HG02759 (cell line): Measurements from ENCODE around the gene SLC37A1.
A peak's percentile ranks its signal among the peaks of the same experiment; 100 is the strongest.

Experiments
- ATAC-seq: cut with Tn5 transposase; IDR thresholded peaks from one replicate; pipeline ENCODE4 v1.9.1; 2021; ENCODE audit warnings: mild to moderate bottlenecking, moderate library complexity; ENCODE audit not compliant: unreplicated experiment

The SLC37A1 gene

DNA sequence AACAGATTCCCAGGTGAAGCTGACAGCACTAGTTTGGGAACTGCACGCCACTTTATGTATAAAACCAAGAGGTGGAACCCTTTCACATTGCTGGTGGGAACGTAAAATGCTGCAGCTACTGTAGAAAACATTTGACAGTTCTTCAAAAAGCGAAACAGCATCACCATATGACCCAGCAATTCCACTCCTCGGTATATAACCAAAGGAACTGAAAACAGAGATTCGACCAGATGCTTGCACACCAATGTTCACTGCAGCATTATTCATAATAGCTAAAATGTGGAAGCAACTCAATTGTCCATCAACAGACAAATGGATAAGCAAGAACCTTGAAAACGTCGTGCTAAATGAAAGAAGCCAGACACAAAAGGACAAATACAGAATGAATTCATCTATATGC is 35.1 kb upstream of the SLC37A1 start:
- ATAC-seq: no peak

DNA sequence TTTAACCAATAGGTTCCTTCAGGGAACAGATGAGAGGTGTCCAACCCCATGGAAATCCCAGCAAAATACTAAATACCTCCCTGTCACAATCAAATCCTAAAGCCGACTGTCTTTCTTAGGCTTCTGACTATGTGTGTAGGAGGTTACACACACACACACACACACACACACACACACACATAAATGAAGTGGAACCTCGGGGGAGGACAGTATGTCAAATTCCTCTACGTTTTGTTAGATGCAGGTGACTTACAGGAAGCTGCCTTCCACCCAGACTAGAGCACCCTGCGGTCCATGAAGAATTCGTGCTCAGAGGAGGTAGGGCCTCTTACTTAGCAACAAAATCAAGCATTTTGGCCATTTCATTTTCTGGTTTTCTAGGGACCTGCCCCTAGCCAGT is 34.1 kb upstream of the SLC37A1 start:
- no peak for ATAC-seq

DNA sequence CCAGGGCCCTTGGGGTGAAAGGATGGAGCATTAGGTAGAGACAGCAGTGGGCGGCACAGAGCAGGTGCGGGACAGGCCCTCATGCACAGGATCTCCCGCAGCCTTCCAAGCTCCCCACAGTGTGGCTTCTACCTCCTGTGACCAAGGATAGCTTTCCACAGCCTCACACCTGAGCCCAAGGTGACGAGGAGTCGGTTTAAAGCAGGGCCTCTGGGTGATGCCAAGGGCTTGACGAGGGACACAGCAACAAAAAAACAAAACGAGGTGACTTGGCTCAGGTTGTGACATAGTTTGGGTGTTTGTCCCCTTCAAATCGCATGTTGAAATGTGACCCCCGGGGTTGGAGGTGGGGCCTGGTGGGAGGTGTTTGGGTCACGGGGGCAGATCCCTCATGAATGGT is 32.9 kb upstream of the SLC37A1 start:
- ATAC-seq: no peak

DNA sequence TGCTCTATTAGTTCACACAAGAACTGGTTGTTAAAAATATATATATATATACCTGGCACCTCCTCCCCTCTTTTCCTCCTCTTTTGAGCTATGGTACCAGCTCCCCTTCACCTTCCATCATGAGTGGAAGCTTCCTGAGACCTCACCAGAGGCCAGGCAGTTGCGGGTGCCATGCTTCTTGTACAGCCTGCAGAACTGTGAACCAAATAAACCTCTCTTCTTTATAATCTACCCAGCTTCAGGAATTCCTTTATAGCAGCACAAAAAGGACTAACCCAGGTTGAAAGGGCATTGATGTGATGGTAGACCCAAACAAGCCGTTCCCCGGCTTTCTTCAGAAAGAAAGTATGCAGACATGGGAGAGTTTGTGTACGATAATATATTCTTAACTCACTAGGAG is 32.5 kb upstream of the SLC37A1 start:
- no peak for ATAC-seq

DNA sequence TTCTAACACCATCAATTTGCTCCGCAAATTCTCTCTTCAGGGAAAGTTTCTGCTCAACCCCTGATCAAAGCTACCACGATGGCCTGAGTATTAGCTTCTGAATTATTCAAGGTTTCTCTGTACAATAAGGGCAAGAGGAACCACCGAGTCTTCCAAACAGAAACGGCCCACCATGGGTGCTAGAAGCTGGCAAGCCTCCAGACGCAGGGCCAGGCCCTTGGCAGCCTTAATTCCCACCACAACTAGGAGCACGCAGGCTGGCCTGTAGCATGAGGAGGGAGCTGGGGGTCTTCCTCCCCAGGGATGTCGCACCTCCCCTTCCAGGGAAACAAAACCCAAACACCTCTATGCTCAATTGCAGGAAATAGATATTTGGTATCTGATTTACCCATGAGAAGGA is 28.7 kb upstream of the SLC37A1 start:
- no peak for ATAC-seq

DNA sequence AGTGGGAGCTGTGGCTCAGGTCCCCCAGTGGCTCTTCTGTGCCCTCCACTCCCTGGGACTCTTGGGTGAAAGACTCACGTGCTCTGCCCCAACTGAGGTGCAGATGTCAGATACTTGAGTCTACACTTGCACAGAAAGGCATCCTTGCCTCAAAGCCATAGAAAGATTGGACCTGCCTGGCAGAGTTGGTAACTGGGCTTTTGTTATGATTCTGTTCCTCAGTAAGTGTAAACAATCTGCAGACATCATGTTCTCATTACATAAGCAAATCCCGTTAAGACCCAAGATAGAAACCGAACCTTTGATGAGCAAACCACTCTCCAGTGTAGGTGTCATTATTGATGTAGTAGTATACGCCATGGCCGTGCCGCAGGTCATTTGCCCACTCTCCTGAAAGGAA is 27.6 kb upstream of the SLC37A1 start:
- no peak for ATAC-seq

DNA sequence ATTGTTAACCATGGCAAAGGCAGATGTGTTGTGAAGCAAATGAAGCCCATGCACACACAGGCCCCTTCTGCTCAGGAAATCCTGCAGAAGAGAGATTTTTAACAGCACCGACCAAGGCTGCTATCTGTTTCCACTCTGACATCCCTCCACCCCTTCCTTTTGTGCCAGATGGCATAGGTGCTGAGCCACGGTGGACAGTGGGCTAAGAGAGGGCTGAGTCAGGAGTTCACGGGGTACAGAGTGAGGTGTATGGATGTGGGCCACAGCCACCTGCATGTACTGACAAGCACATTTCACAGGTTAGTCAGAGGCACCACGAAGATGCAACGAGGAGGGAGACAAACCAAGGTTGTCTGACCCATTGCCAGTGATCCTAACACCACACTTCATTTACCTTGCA is 27.1 kb upstream of the SLC37A1 start:
- no peak for ATAC-seq

DNA sequence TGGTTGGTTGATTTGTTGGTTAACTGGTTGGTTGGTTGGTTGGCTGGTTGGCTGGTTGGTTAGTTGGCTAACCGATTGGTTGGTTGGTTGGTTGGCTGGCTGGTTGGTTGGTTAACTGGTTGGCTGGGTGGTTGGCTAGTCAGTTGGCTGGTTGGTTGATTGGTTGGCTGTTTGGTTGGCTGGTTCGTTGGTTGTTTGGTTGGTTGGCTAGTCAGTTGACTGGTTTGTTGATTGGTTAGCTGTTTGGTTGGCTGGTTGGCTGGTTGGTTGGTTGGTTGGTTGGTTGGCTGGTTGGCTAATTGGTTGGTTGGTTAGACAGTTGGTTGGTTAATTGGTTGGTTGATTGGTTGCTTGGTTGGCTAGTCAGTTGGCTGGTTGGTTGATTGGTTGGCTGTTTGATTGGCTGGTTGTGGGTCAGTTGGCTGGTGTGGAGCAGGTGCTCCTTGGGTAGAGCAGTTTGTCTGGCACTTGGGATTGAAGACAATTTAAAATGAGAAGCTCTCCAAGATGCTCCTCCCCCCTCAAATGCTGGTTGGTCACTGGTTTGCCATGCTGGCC is 24.6 kb upstream of the SLC37A1 start:
- no peak for ATAC-seq

DNA sequence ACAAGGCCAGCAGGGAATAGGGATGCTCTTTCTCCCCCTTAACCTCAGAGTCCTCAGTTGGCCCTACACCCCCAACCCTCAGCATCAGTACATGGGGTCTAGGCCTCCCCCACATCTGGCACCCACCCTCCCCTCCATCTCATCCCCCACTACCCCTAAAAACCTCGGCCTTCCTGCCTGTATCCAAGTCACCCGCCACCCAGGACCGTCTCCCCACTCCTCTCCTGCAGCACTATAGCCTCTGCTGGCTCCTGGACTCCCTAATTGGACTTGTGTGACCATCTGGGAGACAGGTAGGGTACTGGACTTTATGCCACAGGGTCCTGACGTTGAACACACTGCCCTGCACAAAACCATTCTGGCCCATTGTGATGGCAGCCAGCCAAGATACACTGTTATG is 23.7 kb upstream of the SLC37A1 start:
- ATAC-seq: no peak

DNA sequence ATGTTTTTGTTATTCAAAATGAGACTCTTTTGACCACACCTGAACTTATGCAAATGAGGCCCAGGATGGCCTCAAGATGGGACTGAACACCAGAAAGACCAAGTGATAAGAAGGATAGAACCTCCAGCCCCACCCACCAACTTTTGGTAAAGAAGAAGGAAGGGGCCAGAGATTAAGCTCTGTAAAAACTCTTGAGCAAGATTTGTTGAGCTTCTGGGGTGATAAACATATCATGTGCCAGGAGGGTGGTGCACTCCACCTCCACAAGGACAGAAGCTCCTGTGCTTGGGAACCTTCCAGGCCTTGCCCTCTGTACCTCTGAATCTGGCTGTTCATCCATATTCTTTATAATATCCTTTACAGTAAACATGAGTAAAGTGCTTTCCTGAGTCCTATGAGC is 22.9 kb upstream of the SLC37A1 start:
- no peak for ATAC-seq

DNA sequence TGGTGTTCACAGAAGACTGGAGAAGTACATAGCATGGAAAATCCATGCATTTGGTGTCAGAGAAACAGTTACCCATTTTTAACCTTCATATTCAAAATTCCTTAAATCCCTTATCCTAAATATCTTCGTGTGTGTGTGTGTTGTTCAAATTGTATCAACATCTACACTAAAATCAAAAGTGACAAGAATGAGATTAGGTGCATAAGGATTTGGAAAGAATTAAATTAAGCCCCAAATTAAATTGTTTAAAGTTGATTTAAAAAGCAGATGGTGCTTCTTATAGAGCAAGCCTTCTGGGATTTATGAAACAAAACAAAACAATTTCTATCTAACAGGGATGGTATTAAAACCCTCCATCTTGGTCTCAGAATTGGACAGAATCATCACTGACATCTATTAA is 22.3 kb upstream of the SLC37A1 start:
- no peak for ATAC-seq

DNA sequence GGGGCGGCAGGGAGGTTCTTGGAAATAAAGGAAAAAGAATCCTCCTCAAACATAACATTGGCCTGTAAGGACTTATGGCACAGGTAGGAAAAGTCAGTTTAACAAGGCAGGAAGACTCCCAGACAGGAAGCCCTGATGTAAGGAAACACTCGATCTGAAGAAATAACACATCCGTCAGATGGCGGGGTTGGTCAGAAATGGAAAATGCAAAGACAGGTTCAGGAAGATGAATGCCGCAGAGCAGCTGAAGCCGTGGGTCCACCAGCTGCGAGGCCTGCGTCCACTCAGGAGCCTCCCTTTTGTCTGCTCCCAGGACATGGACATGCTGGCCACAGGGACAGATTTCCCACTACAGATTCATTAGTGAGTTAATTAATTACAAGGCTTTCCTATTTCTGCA is 21.5 kb upstream of the SLC37A1 start:
- no peak for ATAC-seq

DNA sequence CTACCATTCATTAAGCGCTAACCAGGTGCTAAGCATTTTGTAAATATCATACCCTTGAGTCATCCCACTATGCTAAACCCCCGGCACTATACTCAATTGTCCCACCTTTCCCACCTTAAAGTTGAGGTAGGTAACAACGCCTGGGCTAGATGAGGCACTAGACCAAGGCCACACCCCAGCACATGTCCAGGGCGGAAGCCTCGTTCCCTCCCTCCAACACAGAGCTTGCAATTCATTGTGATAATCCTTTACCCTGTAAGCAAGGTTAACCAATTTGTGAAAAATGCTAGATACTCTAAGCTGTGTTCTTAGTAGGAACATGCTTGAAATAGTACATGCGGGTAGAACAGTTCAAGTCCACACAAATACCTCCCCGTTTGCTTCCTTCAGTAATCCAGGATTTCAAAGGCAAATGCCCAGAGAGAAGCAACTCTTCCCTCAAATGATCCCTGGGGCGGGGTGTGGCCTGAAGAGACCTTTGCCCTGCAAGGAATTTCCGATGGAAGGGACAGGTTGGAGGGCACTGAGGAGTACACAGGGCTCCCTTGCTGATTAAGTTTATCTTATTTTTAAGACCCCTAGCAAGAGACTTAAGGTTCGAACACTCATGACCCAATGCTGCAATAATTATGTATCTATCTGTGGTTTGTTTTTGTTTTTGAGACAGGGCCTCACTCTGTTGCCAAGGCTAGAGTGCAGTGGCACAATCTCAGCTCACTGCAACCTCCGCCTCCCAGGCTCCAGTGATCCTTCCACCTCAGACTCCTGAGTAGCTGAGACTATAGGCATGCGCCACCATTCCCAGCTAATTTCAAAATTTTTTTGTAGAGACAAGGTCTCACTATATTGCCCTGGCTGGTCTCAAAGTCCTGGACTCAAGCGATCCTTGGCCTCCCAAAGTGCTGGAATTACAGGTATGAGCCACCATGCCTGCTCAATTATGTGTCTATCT is 20.3 kb upstream of the SLC37A1 start:
- ATAC-seq: no peak

DNA sequence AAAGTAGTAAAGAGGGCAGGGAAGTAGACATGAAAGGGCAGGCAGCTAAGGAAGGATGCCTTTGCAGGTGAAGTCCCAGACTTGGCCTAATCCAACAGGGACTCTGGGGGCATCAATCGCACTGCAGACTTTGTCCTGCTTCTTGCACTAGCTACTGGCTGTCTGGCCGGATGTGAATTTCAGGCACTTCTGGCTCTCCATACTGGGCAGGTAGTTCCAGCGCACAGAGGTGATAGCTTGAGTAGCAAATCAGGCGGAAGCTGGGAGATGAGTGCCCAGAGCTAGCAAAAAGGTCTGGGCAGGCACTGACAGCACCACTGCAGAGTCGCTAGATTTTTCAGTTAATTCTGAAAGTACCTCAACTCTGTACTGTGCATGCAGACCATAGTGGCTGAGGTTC is 18.6 kb upstream of the SLC37A1 start:
- no peak for ATAC-seq

DNA sequence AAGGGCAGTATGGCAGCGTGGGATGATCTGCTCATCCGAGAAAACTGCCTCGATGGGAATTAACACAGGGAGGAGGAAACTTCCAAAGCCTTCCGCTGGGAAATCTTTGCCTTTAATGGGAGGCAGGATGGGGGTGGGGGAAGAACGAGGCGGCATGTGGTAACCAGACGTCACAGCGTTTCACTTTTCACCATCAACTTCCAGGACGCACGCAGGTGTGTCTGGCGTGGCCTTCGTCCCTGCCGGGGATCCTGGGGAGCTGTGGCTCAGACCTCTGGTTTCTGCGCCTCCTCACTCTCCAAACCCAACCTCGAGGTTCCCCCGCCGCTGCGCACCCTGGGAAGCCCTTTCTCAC is 17.9 kb upstream of the SLC37A1 start:
- ATAC-seq: peak; percentile 13

DNA sequence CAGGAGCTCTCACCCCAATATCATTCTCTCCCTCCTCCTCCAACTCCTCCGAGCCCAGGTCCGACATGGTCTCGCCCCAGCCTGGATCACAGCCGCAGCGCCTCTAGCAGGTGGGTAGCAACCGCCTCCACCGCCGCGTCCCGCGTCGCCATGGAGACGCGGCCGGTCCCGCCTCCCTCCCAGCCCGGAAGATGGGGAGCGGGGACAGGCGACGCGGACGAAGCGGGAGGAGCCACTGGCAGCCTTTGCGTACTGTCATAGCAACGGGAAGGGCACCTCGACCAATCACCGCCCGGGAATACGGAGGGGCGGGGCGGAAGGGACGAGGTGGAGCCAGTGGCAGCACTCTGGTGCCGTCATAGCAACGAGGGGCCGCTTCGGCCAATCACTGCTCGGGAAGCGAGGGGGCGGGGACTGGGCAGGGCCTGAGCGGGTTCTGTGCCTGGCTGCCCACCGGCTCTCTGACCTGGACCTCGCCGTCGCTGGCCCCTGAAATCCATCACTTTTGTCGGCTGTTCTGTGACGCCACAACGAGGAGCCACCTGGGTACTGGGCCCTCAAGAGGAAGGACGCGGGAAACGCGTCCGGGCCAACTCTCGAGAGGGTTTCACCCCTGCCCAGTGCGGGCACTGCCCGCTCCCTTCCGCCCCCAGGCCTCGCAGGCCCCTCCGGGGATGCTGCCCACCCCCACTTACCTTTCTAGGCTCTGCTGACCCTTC is 17.4 kb upstream of the SLC37A1 start, which contains the start of gene RSPH1:
Gene RSPH1, minus strand, starts transcription at position 105 of the 719 bp plus-strand sequence. Its CDS starts 38 bp downstream, at position 67.
- ATAC-seq: peak; percentile 98

DNA sequence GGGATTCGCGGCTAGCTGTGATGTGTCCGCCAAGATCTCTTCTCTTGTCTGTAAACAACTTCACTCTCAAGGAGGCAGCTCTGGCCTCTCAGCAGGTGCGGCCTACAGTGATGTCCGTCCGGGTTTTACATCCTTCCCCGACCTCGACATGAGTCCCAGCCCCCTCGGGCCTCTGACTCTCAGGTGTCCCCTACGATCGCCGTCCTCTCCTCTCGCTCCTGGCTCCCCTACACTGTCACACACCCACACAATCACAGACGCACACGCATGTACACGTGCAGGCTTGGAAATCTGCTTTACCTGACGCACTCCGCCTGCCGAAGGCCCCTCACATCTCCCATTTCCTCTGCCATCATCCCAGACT is 16.8 kb upstream of the SLC37A1 start:
- ATAC-seq: no peak

DNA sequence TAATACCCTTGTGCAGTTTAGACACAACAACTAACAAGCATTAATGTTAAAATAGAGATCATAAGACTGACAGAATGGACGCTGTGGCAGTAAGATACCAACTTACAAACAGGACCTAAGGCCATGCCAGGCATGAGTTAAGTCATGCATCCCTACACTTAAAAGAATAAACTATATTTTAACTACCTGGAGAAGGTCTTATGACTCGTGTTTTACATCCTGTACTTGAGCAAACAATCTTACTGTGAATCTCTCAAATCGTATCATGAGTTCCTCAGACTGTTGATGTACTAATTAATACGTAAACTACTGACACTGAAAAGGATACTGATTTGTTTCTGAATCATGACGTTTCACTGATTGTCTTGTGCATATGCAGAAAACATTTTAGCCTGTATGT is 15.6 kb upstream of the SLC37A1 start:
- no peak for ATAC-seq

DNA sequence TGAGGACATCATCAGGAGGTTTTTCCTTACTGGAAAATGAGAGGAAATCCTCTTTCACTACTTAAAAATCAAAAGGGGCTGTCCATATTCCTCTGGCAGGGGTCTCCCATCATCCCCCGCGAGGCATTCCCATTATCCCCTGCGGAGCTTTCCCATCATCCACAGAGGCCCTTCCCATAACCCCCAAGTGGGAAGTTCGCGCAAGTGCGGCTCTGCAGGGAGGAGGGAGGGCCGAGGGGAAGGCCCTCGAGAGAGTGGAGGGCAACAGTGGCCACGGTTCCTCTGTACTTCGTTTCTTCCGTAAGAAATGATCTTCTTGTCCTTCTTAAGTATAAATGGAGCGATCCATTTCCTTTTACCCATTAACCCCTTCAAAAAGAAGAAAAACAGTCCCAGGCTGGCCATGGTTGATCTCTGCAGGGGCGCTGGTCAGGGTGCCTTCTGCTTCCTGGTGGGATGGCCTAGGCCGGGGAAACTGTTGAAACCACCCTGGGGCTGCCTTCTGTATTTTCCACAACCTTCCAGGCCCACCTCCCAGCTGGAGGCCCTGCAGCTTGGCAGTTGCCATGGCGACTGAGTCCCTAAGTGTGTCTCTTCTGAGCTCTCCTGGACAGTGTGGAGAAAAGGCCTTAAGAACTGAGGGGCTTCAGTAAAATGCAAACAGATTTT is 14.1 kb upstream of the SLC37A1 start:
- ATAC-seq: no peak

DNA sequence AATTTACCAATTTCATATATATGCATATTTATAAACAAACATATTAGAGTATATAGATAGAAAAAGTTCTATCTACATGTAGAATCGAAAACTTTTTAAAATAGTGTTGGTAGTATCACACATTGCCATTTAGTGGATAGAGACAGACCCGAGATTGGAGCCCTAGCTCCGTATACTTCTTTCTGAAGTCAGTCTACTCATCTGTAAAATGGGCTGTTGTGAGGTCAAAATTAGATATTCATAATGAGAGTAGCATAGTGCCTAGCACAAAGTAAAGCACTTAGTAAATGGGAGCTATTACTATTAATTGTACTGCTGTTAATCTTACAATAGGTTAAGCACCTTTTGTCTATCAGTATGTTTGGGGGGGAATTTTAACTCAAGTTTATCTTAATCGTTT is 13.4 kb upstream of the SLC37A1 start:
- no peak for ATAC-seq

DNA sequence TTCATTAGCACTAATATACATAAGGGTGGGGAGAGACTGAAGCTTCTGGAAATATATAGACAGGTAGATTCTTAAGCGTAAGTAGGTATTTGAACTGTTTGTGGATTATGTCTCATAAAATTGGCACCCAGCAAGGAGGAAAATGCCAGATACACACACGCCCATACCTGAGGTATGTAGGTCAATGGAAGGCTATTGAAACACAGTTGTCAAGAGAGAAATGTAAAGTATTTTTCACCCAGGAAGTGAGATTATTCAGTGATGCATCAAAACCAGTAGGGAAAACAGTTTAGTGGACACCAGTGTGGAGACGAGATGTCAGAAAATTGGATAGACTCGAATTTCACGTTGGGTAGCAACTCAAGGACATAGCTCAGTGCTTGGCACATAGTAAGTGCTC is 12.9 kb upstream of the SLC37A1 start:
- ATAC-seq: no peak
